Measurements from ENCODE around the gene UBFD1. TPM values are rescaled to one million over a fixed set of nuclear protein-coding genes. Genes with fewer than 3 reads are reported as not detected.

UBFD1 gene
- total and polyA plus RNA-seq, 10 of the 15 experiments (the other 5 are each of a cell fraction or from before 2014, with no cell fraction given) = 7.3 to 48.5 (median 32.1) TPM

DNA sequence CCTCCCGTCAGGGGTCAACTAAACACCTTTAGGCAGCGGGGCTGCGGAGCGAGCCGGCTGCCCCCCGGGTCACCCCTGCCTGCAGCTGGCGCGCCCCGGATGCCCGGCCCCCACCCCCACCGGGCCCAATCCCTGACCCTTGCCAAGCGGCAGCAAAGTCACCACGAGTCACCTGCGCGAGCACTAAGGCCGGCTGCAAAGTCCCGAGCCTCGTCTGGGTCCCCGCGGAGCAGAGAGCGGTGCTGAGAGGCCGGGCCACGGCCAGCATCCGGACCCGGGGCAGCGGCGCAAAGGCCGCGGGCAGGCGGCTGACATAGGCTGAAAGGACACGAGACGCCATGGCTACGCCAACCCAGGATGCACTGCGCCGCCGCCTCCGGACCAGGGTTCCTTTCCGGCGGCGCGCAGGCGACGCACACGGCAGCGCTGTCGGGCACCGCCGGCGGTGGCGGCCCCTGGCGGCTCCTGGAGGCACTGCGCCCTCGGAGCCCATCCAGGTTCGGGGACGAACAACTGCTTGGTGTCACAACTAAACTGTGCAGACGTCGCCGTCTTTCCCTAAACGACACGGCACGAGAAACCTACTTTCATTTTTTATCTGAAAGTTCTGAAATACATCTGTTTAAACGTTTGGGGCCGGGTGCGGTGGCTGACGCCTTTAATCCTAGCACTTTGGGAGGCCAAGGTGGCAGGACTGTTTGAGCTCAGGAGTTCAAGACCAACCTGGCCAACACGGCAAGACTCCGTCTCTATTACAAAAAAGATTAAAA lies 38.6 kb downstream of the UBFD1 start, which contains the start of gene NDUFAB1 (continued):
- TF ChIP-seq SKIL (IDR thresholded peaks at IDR 0.05; ENCODE audit: low read depth, poor library complexity, severe bottlenecking) (no peak), ATF2 (IDR thresholded peaks at IDR 0.05; ENCODE audit: low read length) (no peak), IRF4 (IDR thresholded peaks at IDR 0.05; ENCODE audit: low read depth, low read length) (peak; percentile 46; the same call in 1 of the 2 replicates), MYB (IDR thresholded peaks at IDR 0.05; ENCODE audit: borderline replicate concordance, low read depth, low read length) (no peak), POU2F2 (IDR thresholded peaks at IDR 0.05; ENCODE audit: borderline replicate concordance, low read depth, low read length) (no peak; the same call in 2 of the 3 replicates), POLR2A (IDR thresholded peaks at IDR 0.05; ENCODE audit: low read depth, low read length) (peak; percentile 89), ZNF622 (IDR thresholded peaks at IDR 0.05) (no peak), LARP7 (IDR thresholded peaks at IDR 0.05) (peak; percentile 75; the same call in 1 of the 2 replicates), TCF12 (IDR thresholded peaks at IDR 0.05; ENCODE audit: low read depth, low read length) (no peak; the same call in 1 of the 2 replicates), YBX1 (IDR thresholded peaks at IDR 0.05) (no peak), ATF7 (IDR thresholded peaks at IDR 0.05; ENCODE audit: low read depth) (no peak), EED (IDR thresholded peaks at IDR 0.05; ENCODE audit: low read depth) (no peak), CHD4 (IDR thresholded peaks at IDR 0.05) (no peak), IRF5 (IDR thresholded peaks at IDR 0.05; ENCODE audit: borderline replicate concordance) (no peak), CREM (IDR thresholded peaks at IDR 0.05; ENCODE audit: low read depth) (peak; percentile 85), TCF3 (IDR thresholded peaks at IDR 0.05; ENCODE audit: borderline replicate concordance, insufficient read depth, low read depth, low read length) (no peak), EGR1 (IDR thresholded peaks at IDR 0.05; ENCODE audit: borderline replicate concordance in 1 of 2, low read depth in 2 of 2, low read length in 2 of 2) (peak; percentile 70 to 80), SMAD1 (IDR thresholded peaks at IDR 0.05; ENCODE audit: low read depth, partially characterized antibody) (no peak), MYC (IDR thresholded peaks at IDR 0.05; ENCODE audit: insufficient read depth, insufficient read length, insufficient replicate concordance, low read length, severe bottlenecking) (peak; percentile 59), SPI1 (IDR thresholded peaks at IDR 0.05; ENCODE audit: borderline replicate concordance, insufficient read depth, low read depth, low read length) (no peak), SREBF1 (IDR thresholded peaks at IDR 0.05; ENCODE audit: low read length) (no peak), SMC3 (IDR thresholded peaks at IDR 0.05; ENCODE audit: borderline replicate concordance, low read length) (peak; percentile 13; the same call in 1 of the 2 replicates), YY1 (IDR thresholded peaks at IDR 0.05; ENCODE audit: low read depth, low read length) (peak; percentile 96), TCF7 (IDR thresholded peaks at IDR 0.05; ENCODE audit: borderline replicate concordance) (no peak), RUNX3 (IDR thresholded peaks at IDR 0.05; ENCODE audit: low read length) (no peak; the same call in 1 of the 2 replicates), FOXK2 (IDR thresholded peaks at IDR 0.05) (no peak), CBFB (IDR thresholded peaks at IDR 0.05; ENCODE audit: low read depth) (no peak)
